Measurements from ENCODE around the gene PNKP. TPM values are rescaled to one million over a fixed set of nuclear protein-coding genes. Genes with fewer than 3 reads are reported as not detected.
A peak's percentile ranks its signal among the peaks of the same experiment; 100 is the strongest.

PNKP gene
- total RNA-seq, 1 donor, result 42.3 TPM

- no peak for DNase-seq (ENCODE audit: low read depth)
- TF ChIP-seq CTCF (IDR thresholded peaks at IDR 0.05; ENCODE audit: insufficient read depth, low read length), result no peak
- H3K4me3 ChIP-seq (ENCODE audit: low read depth, low read length), result no peak overlapping the region
Measured at GRCh38 chr19:49879243-49879963, 12.0 kb upstream of the PNKP start.

GRCh38 chr19:49878744-49879070 lies 11.3 kb upstream of the PNKP start:
- TF ChIP-seq CTCF (IDR thresholded peaks at IDR 0.05; ENCODE audit: insufficient read depth, low read length), result no peak
- DNase-seq (ENCODE audit: low read depth), result no peak

GRCh38 chr19:49877879-49878743 lies 10.7 kb upstream of the PNKP start:
- peak; percentile 96 for DNase-seq (ENCODE audit: low read depth)
- no peak for TF ChIP-seq CTCF (IDR thresholded peaks at IDR 0.05; ENCODE audit: insufficient read depth, low read length)

More at GRCh38 chr19:49878744-49879070, 11.3 kb upstream of the PNKP start:
- peak overlapping the region; percentile 95 for H3K4me3 ChIP-seq (ENCODE audit: low read depth, low read length)

GRCh38 chr19:49877020-49877878 lies 9.9 kb upstream of the PNKP start, which contains the start of the genes AKT1S1 and TBC1D17:
Gene AKT1S1 (minus strand): TSS chr19:49877355. CDS start chr19:49873295, 4,060 bp downstream.
Gene TBC1D17 (plus strand): TSS chr19:49877702. CDS start chr19:49877724, 22 bp downstream.
- peak; percentile 100 for DNase-seq (ENCODE audit: low read depth)
- no peak for TF ChIP-seq CTCF (IDR thresholded peaks at IDR 0.05; ENCODE audit: insufficient read depth, low read length)
- H3K4me3 ChIP-seq (ENCODE audit: low read depth, low read length), result peak within 1 kb of the TSS; percentile 100

More at GRCh38 chr19:49877879-49878743, 10.7 kb upstream of the PNKP start:
- peak overlapping the region; percentile 95 for H3K4me3 ChIP-seq (ENCODE audit: low read depth, low read length)

- DNase-seq (ENCODE audit: low read depth), result peak; percentile 100
- TF ChIP-seq CTCF (IDR thresholded peaks at IDR 0.05; ENCODE audit: insufficient read depth, low read length), result no peak
Measured at GRCh38 chr19:49876422-49877019, 9.1 kb upstream of the PNKP start.

More at GRCh38 chr19:49876422-49877019, 9.1 kb upstream of the PNKP start:
- peak overlapping the region; percentile 100 for H3K4me3 ChIP-seq (ENCODE audit: low read depth, low read length)
